ENCODE results near the gene RPS6KA1. TPM values are rescaled to one million over a fixed set of nuclear protein-coding genes. Genes with fewer than 3 reads are reported as not detected.

RPS6KA1 gene
- total and polyA plus RNA-seq, 9 of the 15 experiments (the other 6 are each of a cell fraction or from before 2014, with no cell fraction given), result 2.4 to 61.0 (median 35.5) TPM

DNA sequence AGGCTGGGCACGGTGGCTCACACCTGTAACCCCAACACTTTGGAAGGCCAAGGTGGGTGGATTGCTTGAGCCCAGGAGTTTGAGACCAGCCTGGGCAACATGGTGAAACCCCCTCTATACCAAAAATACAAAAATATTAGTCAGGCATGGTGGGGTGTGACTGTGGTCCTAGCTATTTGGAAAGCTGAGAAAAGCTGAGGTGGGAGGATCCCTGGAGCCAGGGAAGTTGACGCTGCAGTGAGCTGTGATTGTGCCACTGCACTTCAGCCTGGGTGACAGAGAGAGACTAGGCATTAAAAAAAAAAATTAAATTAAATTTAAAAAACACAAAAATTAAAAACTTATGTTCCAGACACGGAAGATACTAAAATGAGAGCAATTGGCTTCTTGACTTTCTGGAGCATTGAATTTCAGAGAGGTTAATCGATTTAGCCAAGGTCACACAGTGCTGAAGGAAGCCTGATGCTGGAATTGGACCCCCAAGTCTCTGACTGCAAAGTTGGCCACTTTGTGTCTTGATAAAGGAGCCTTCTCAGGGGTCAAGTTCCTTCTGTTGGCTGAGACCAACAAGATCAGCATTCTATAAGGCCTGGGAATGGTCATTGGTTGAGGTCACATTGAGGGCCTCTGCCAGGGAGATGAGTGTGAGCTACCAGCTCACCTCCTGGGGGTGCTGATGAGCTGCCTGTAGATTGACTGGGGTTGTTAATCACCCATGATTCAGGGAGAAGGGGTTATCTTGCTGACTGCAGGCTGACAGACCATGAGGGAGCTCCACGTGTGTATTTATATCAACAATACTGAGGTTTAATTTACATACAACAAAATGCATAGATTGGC, 54.3 kb downstream of the RPS6KA1 start (continued):
- TF ChIP-seq SMC3 (conservative IDR thresholded peaks at IDR 0.05; ENCODE audit: insufficient read depth, low read depth, low read length), result peak; percentile 82
- TF ChIP-seq, protein P1, sequence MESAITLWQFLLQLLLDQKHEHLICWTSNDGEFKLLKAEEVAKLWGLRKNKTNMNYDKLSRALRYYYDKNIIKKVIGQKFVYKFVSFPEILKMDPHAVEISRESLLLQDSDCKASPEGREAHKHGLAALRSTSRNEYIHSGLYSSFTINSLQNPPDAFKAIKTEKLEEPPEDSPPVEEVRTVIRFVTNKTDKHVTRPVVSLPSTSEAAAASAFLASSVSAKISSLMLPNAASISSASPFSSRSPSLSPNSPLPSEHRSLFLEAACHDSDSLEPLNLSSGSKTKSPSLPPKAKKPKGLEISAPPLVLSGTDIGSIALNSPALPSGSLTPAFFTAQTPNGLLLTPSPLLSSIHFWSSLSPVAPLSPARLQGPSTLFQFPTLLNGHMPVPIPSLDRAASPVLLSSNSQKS (CRISPR knock-in tag; IDR thresholded peaks at IDR 0.05), result no peak
- no peak for TF ChIP-seq CBX5 (IDR thresholded peaks at IDR 0.05; ENCODE audit: borderline replicate concordance, low read depth)
- peak; percentile 32; the same call in 1 of the 2 replicates for TF ChIP-seq CTBP1 (IDR thresholded peaks at IDR 0.05; ENCODE audit: borderline replicate concordance)
- TF ChIP-seq ZNF175 (CRISPR knock-in tag; IDR thresholded peaks at IDR 0.05; ENCODE audit: low read depth), result no peak
- TF ChIP-seq DPF2 (IDR thresholded peaks at IDR 0.05), result peak; percentile 75
- TF ChIP-seq POLR2AphosphoS5 (IDR thresholded peaks at IDR 0.05; ENCODE audit: control insufficient read depth, insufficient read depth, low read depth, low read length), result peak; percentile 61
- TF ChIP-seq KLF16 (IDR thresholded peaks at IDR 0.05), result peak; percentile 56
- TF ChIP-seq, protein P2, sequence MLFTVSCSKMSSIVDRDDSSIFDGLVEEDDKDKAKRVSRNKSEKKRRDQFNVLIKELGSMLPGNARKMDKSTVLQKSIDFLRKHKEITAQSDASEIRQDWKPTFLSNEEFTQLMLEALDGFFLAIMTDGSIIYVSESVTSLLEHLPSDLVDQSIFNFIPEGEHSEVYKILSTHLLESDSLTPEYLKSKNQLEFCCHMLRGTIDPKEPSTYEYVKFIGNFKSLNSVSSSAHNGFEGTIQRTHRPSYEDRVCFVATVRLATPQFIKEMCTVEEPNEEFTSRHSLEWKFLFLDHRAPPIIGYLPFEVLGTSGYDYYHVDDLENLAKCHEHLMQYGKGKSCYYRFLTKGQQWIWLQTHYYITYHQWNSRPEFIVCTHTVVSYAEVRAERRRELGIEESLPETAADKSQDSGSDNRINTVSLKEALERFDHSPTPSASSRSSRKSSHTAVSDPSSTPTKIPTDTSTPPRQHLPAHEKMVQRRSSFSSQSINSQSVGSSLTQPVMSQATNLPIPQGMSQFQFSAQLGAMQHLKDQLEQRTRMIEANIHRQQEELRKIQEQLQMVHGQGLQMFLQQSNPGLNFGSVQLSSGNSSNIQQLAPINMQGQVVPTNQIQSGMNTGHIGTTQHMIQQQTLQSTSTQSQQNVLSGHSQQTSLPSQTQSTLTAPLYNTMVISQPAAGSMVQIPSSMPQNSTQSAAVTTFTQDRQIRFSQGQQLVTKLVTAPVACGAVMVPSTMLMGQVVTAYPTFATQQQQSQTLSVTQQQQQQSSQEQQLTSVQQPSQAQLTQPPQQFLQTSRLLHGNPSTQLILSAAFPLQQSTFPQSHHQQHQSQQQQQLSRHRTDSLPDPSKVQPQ (CRISPR knock-in tag; IDR thresholded peaks at IDR 0.05; ENCODE audit: borderline replicate concordance), result no peak
- TF ChIP-seq ATF7 (IDR thresholded peaks at IDR 0.05), result peak; percentile 38; the same call in 1 of the 2 replicates
- TF ChIP-seq ZNF263 (CRISPR knock-in tag; IDR thresholded peaks at IDR 0.05; ENCODE audit: borderline replicate concordance), result peak; percentile 31; the same call in 1 of the 2 replicates
- TF ChIP-seq ZNF224 (CRISPR knock-in tag; IDR thresholded peaks at IDR 0.05), result no peak
- TF ChIP-seq NFYB (IDR thresholded peaks at IDR 0.05; ENCODE audit: extremely low read depth, insufficient read length), result peak; percentile 4
- TF ChIP-seq, protein P3, sequence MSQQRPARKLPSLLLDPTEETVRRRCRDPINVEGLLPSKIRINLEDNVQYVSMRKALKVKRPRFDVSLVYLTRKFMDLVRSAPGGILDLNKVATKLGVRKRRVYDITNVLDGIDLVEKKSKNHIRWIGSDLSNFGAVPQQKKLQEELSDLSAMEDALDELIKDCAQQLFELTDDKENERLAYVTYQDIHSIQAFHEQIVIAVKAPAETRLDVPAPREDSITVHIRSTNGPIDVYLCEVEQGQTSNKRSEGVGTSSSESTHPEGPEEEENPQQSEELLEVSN (IDR thresholded peaks at IDR 0.05; ENCODE audit: borderline replicate concordance in 1 of 2, extremely low read depth in 1 of 2, insufficient read depth in 1 of 2, insufficient read length in 1 of 2, low read depth in 1 of 2, low read length in 1 of 2, poor library complexity in 1 of 2, severe bottlenecking in 1 of 2), result peak in 1 of 2 experiments; percentile 8
- TF ChIP-seq, protein P4, sequence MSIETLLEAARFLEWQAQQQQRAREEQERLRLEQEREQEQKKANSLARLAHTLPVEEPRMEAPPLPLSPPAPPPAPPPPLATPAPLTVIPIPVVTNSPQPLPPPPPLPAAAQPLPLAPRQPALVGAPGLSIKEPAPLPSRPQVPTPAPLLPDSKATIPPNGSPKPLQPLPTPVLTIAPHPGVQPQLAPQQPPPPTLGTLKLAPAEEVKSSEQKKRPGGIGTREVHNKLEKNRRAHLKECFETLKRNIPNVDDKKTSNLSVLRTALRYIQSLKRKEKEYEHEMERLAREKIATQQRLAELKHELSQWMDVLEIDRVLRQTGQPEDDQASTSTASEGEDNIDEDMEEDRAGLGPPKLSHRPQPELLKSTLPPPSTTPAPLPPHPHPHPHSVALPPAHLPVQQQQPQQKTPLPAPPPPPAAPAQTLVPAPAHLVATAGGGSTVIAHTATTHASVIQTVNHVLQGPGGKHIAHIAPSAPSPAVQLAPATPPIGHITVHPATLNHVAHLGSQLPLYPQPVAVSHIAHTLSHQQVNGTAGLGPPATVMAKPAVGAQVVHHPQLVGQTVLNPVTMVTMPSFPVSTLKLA (conservative IDR thresholded peaks at IDR 0.05), result peak; percentile 96 to 97
- TF ChIP-seq KDM1A (IDR thresholded peaks at IDR 0.05), result peak; percentile 82 to 89
